ACC112 (cell line): ENCODE data around the gene NPLOC4.
"Not testable (repeated sequence)": the region's sequence is repeated elsewhere in the genome, so short reads cannot be mapped to it uniquely, and the experiment has no call there.

Experiments
- H2AFZ ChIP-seq: fragments of 200-600 bp; sonication (generic); one replicate; pipeline ENCODE4 v1.6.0; 2017; ENCODE audit warnings: antibody characterized with exemption, low read length; ENCODE audit not compliant: unreplicated experiment
- H3K27ac ChIP-seq: fragments of 200-600 bp; sonication (generic); 2 replicates; pipeline ENCODE4 v1.5.1; 2014; ENCODE audit warnings: low read depth, mild to moderate bottlenecking, antibody characterized with exemption, low read length, moderate library complexity
- H3K27me3 ChIP-seq: fragments of 200-600 bp; sonication (generic); 2 replicates; pipeline ENCODE4 v1.6.1; 2014; ENCODE audit warnings: mild to moderate bottlenecking, antibody characterized with exemption, low read length, moderate library complexity, mixed read lengths; ENCODE audit not compliant: insufficient read depth
- H3K36me3 ChIP-seq: fragments of 200-600 bp; sonication (generic); 2 replicates; pipeline ENCODE4 v1.6.1; 2016; ENCODE audit warnings: mild to moderate bottlenecking, antibody characterized with exemption, low read length, moderate library complexity, mixed read lengths; ENCODE audit not compliant: insufficient read depth
- H3K4me1 ChIP-seq: fragments of 200-600 bp; sonication (generic); one replicate; pipeline ENCODE4 v1.6.1; 2016; ENCODE audit warnings: low read length, mixed read lengths; ENCODE audit not compliant: insufficient read depth, unreplicated experiment, control insufficient read depth
- H3K4me3 ChIP-seq: fragments of 200-600 bp; sonication (generic); 2 replicates; pipeline ENCODE4 v1.5.1; 2014; ENCODE audit warnings: mild to moderate bottlenecking, low read depth, low read length
- H3K79me2 ChIP-seq: fragments of 200-600 bp; sonication (generic); one replicate; pipeline ENCODE4 v1.6.0; 2016; ENCODE audit warnings: low read length; ENCODE audit not compliant: control insufficient read depth, unreplicated experiment, insufficient read depth

The NPLOC4 gene

GRCh38 chr17:81630274-81630673 lies 6.6 kb downstream of the NPLOC4 start:
- H3K4me1 ChIP-seq: peaks cover under 1% of the 10 kb centered on the region
- H2AFZ ChIP-seq: no peak overlapping the region
- H3K27me3 ChIP-seq: no peaks in the 10 kb centered on the region
- H3K4me3 ChIP-seq: no peak overlapping the region
- H3K27ac ChIP-seq: no peak overlapping the region
- H3K79me2 ChIP-seq: peaks cover 63% of the 10 kb centered on the region
- peaks cover 23% of the 10 kb centered on the region for H3K36me3 ChIP-seq

GRCh38 chr17:81621494-81622130 lies 15.3 kb downstream of the NPLOC4 start:
- H3K4me1 ChIP-seq: no peaks in the 10 kb centered on the region
- H2AFZ ChIP-seq: no peak overlapping the region
- H3K36me3 ChIP-seq: peaks cover 38% of the 10 kb centered on the region
- peaks cover 39% of the 10 kb centered on the region for H3K79me2 ChIP-seq
- no peak overlapping the region for H3K4me3 ChIP-seq
- H3K27ac ChIP-seq: no peak overlapping the region
- H3K27me3 ChIP-seq: no peaks in the 10 kb centered on the region

- H3K36me3 ChIP-seq: peaks cover 21% of the 10 kb centered on the region
- H3K27me3 ChIP-seq, H3K27ac ChIP-seq, H3K4me3 ChIP-seq, H2AFZ ChIP-seq: not testable (repeated sequence)
- peaks cover 45% of the 10 kb centered on the region for H3K79me2 ChIP-seq
- peaks cover 16% of the 10 kb centered on the region for H3K4me1 ChIP-seq
These were observed 18.6 kb downstream of the NPLOC4 start for GRCh38 chr17:81618307-81618706.

GRCh38 chr17:81616877-81617276 lies 20.0 kb downstream of the NPLOC4 start:
- Histone ChIP-seq H3K27me3 (no peaks in the 10 kb centered on the region), H3K4me3 (no peak overlapping the region), H3K4me1 (peaks cover 16% of the 10 kb centered on the region), H3K79me2 (peaks cover 57% of the 10 kb centered on the region), H3K27ac (no peak overlapping the region), H3K36me3 (peaks cover 19% of the 10 kb centered on the region), H2AFZ (no peak overlapping the region)

GRCh38 chr17:81615401-81615930 lies 21.4 kb downstream of the NPLOC4 start:
- H3K4me1 ChIP-seq: peaks cover 16% of the 10 kb centered on the region
- H3K27ac ChIP-seq: no peak overlapping the region
- H3K36me3 ChIP-seq: peaks cover 11% of the 10 kb centered on the region
- no peaks in the 10 kb centered on the region for H3K27me3 ChIP-seq
- H2AFZ ChIP-seq: no peak overlapping the region
- H3K4me3 ChIP-seq: no peak overlapping the region
- H3K79me2 ChIP-seq: peaks cover 44% of the 10 kb centered on the region

- peaks cover 16% of the 10 kb centered on the region for H3K4me1 ChIP-seq
- H3K27ac ChIP-seq: no peak overlapping the region
- peaks cover 56% of the 10 kb centered on the region for H3K79me2 ChIP-seq
- no peak overlapping the region for H2AFZ ChIP-seq
- no peaks in the 10 kb centered on the region for H3K27me3 ChIP-seq
- H3K4me3 ChIP-seq: no peak overlapping the region
- H3K36me3 ChIP-seq: peaks cover 21% of the 10 kb centered on the region
These were observed 24.5 kb downstream of the NPLOC4 start for GRCh38 chr17:81612172-81612970.

- peaks cover 42% of the 10 kb centered on the region for H3K79me2 ChIP-seq
- peaks cover 14% of the 10 kb centered on the region for H3K36me3 ChIP-seq
- H3K4me1 ChIP-seq: peaks cover 6% of the 10 kb centered on the region
- no peak overlapping the region for H3K27ac ChIP-seq
- H3K4me3 ChIP-seq: no peak overlapping the region
- no peaks in the 10 kb centered on the region for H3K27me3 ChIP-seq
- H2AFZ ChIP-seq: no peak overlapping the region
These were observed 27.2 kb downstream of the NPLOC4 start for GRCh38 chr17:81609541-81610311.

GRCh38 chr17:81608605-81609004 lies 28.3 kb downstream of the NPLOC4 start:
- Histone ChIP-seq H3K4me1 (no peaks in the 10 kb centered on the region), H3K79me2 (peaks cover 33% of the 10 kb centered on the region), H3K27me3 (no peaks in the 10 kb centered on the region), H3K4me3 (no peak overlapping the region), H3K27ac (no peak overlapping the region), H2AFZ (no peak overlapping the region), H3K36me3 (peaks cover 14% of the 10 kb centered on the region)

GRCh38 chr17:81608082-81608481 lies 28.8 kb downstream of the NPLOC4 start:
- Histone ChIP-seq H3K79me2 (peaks cover 29% of the 10 kb centered on the region), H3K4me1 (no peaks in the 10 kb centered on the region), H2AFZ (no peak overlapping the region), H3K4me3 (no peak overlapping the region), H3K36me3 (peaks cover 10% of the 10 kb centered on the region), H3K27me3 (no peaks in the 10 kb centered on the region), H3K27ac (no peak overlapping the region)

GRCh38 chr17:81607431-81607830 lies 29.5 kb downstream of the NPLOC4 start:
- Histone ChIP-seq H3K79me2 (peaks cover 24% of the 10 kb centered on the region), H2AFZ (no peak overlapping the region), H3K4me1 (no peaks in the 10 kb centered on the region), H3K27me3 (no peaks in the 10 kb centered on the region), H3K36me3 (peaks cover 10% of the 10 kb centered on the region), H3K27ac (no peak overlapping the region), H3K4me3 (no peak overlapping the region)
